ENCODE results near the gene SGPP1.

The SGPP1 gene

GRCh38 chr14:63656194-63656593, 71.7 kb downstream of the SGPP1 start:
- H2BK120ac ChIP-seq (ENCODE audit: low read depth, low read length) = no peak overlapping the region
- H3K4me2 ChIP-seq (ENCODE audit: insufficient read depth, low read length, poor library complexity, severe bottlenecking) = no peak overlapping the region
- no peak overlapping the region for H3K18ac ChIP-seq (ENCODE audit: low read length)
- DNase-seq (ENCODE audit: low spot score) = no peak
- no peaks in the 10 kb centered on the region for H3K79me1 ChIP-seq (ENCODE audit: low read depth, low read length)
- H3K27ac ChIP-seq (replicated peaks; ENCODE audit: low read length) = no peak overlapping the region
- no peak overlapping the region for H4K91ac ChIP-seq (ENCODE audit: low read depth, low read length, poor library complexity)
- H3K23ac ChIP-seq (ENCODE audit: low read depth, low read length, poor library complexity) = no peak overlapping the region
- H2BK5ac ChIP-seq (ENCODE audit: low read length) = no peak overlapping the region
- no CpG with 5 or more reads among the region's 4 CpGs for WGBS, 2 donors (ENCODE audit: extremely low coverage in 2 of 2, insufficient read length in 2 of 2, insufficient replicate concordance in 1 of 2)
- H2BK15ac ChIP-seq (ENCODE audit: low read length) = no peak overlapping the region
- no peak overlapping the region for H2BK12ac ChIP-seq (ENCODE audit: low read length)
- H3K4ac ChIP-seq (ENCODE audit: low read length) = no peak overlapping the region
- no peaks in the 10 kb centered on the region for H3K4me1 ChIP-seq (ENCODE audit: control insufficient read depth in 2 of 2, insufficient read depth in 1 of 2, low read depth in 1 of 2, low read length in 2 of 2)
- no peak overlapping the region for H3K14ac ChIP-seq (ENCODE audit: low read length)
- H3K27me3 ChIP-seq (ENCODE audit: control insufficient read depth in 3 of 3, insufficient read depth in 3 of 3, low read depth in 1 of 3, low read length in 3 of 3) = no peaks in the 10 kb centered on the region
- H4K8ac ChIP-seq (ENCODE audit: low read depth, low read length) = no peak overlapping the region
- H3K9me3 ChIP-seq (replicated peaks in 1 of 2; ENCODE audit: control insufficient read depth in 2 of 2, insufficient read depth in 1 of 2, low read depth in 1 of 2, low read length in 2 of 2) = no peaks in the 10 kb centered on the region
- no peak overlapping the region for H2AFZ ChIP-seq (ENCODE audit: low read length)
- H3K9ac ChIP-seq (ENCODE audit: low read depth, low read length, poor library complexity) = no peak overlapping the region
- H3K4me3 ChIP-seq (ENCODE audit: low read length in 2 of 2) = no peak overlapping the region
- no peaks in the 10 kb centered on the region for H3K36me3 ChIP-seq (replicated peaks in 1 of 2; ENCODE audit: control insufficient read depth in 2 of 2, insufficient read depth in 2 of 2, low read length in 2 of 2)
- no peak overlapping the region for H2AK5ac ChIP-seq (ENCODE audit: low read depth, low read length)

GRCh38 chr14:63654936-63655335, 72.9 kb downstream of the SGPP1 start:
- no peak overlapping the region for H3K4ac ChIP-seq (ENCODE audit: low read length)
- no peak overlapping the region for H2AFZ ChIP-seq (ENCODE audit: low read length)
- no peak overlapping the region for H3K18ac ChIP-seq (ENCODE audit: low read length)
- H3K9ac ChIP-seq (ENCODE audit: low read depth, low read length, poor library complexity) = no peak overlapping the region
- no peaks in the 10 kb centered on the region for H3K79me1 ChIP-seq (ENCODE audit: low read depth, low read length)
- H3K4me1 ChIP-seq (ENCODE audit: control insufficient read depth in 2 of 2, insufficient read depth in 1 of 2, low read depth in 1 of 2, low read length in 2 of 2) = no peaks in the 10 kb centered on the region
- H2AK5ac ChIP-seq (ENCODE audit: low read depth, low read length) = no peak overlapping the region
- H2BK12ac ChIP-seq (ENCODE audit: low read length) = no peak overlapping the region
- H3K27me3 ChIP-seq (ENCODE audit: control insufficient read depth in 3 of 3, insufficient read depth in 3 of 3, low read depth in 1 of 3, low read length in 3 of 3) = no peaks in the 10 kb centered on the region
- WGBS, 2 donors (ENCODE audit: extremely low coverage in 2 of 2, insufficient read length in 2 of 2, insufficient replicate concordance in 1 of 2) = no CpG with 5 or more reads among the region's 2 CpGs
- DNase-seq (ENCODE audit: low spot score) = no peak
- H3K14ac ChIP-seq (ENCODE audit: low read length) = no peak overlapping the region
- H3K27ac ChIP-seq (replicated peaks; ENCODE audit: low read length) = no peak overlapping the region
- no peak overlapping the region for H2BK15ac ChIP-seq (ENCODE audit: low read length)
- H3K4me3 ChIP-seq (ENCODE audit: low read length in 2 of 2) = no peak overlapping the region
- no peaks in the 10 kb centered on the region for H3K9me3 ChIP-seq (replicated peaks in 1 of 2; ENCODE audit: control insufficient read depth in 2 of 2, insufficient read depth in 1 of 2, low read depth in 1 of 2, low read length in 2 of 2)
- no peak overlapping the region for H3K4me2 ChIP-seq (ENCODE audit: insufficient read depth, low read length, poor library complexity, severe bottlenecking)
- no peaks in the 10 kb centered on the region for H3K36me3 ChIP-seq (replicated peaks in 1 of 2; ENCODE audit: control insufficient read depth in 2 of 2, insufficient read depth in 2 of 2, low read length in 2 of 2)
- no peak overlapping the region for H3K23ac ChIP-seq (ENCODE audit: low read depth, low read length, poor library complexity)
- no peak overlapping the region for H4K91ac ChIP-seq (ENCODE audit: low read depth, low read length, poor library complexity)
- H4K8ac ChIP-seq (ENCODE audit: low read depth, low read length) = no peak overlapping the region
- no peak overlapping the region for H2BK5ac ChIP-seq (ENCODE audit: low read length)
- no peak overlapping the region for H2BK120ac ChIP-seq (ENCODE audit: low read depth, low read length)

- H2AK5ac ChIP-seq (ENCODE audit: low read depth, low read length) = no peak overlapping the region
- no peak for DNase-seq (ENCODE audit: low spot score)
- H3K4me1 ChIP-seq (ENCODE audit: control insufficient read depth in 2 of 2, insufficient read depth in 1 of 2, low read depth in 1 of 2, low read length in 2 of 2) = no peaks in the 10 kb centered on the region
- H2BK5ac ChIP-seq (ENCODE audit: low read length) = no peak overlapping the region
- no peak overlapping the region for H3K4me3 ChIP-seq (ENCODE audit: low read length in 2 of 2)
- no peak overlapping the region for H3K23ac ChIP-seq (ENCODE audit: low read depth, low read length, poor library complexity)
- no peaks in the 10 kb centered on the region for H3K36me3 ChIP-seq (replicated peaks in 1 of 2; ENCODE audit: control insufficient read depth in 2 of 2, insufficient read depth in 2 of 2, low read length in 2 of 2)
- no peak overlapping the region for H4K91ac ChIP-seq (ENCODE audit: low read depth, low read length, poor library complexity)
- H3K4ac ChIP-seq (ENCODE audit: low read length) = no peak overlapping the region
- H2AFZ ChIP-seq (ENCODE audit: low read length) = no peak overlapping the region
- H3K18ac ChIP-seq (ENCODE audit: low read length) = no peak overlapping the region
- H2BK15ac ChIP-seq (ENCODE audit: low read length) = no peak overlapping the region
- WGBS, 2 donors (ENCODE audit: extremely low coverage in 2 of 2, insufficient read length in 2 of 2, insufficient replicate concordance in 1 of 2) = no CpG with 5 or more reads among the region's 2 CpGs
- H3K9ac ChIP-seq (ENCODE audit: low read depth, low read length, poor library complexity) = no peak overlapping the region
- no peaks in the 10 kb centered on the region for H3K9me3 ChIP-seq (replicated peaks in 1 of 2; ENCODE audit: control insufficient read depth in 2 of 2, insufficient read depth in 1 of 2, low read depth in 1 of 2, low read length in 2 of 2)
- no peak overlapping the region for H4K8ac ChIP-seq (ENCODE audit: low read depth, low read length)
- no peak overlapping the region for H2BK120ac ChIP-seq (ENCODE audit: low read depth, low read length)
- no peaks in the 10 kb centered on the region for H3K27me3 ChIP-seq (ENCODE audit: control insufficient read depth in 3 of 3, insufficient read depth in 3 of 3, low read depth in 1 of 3, low read length in 3 of 3)
- no peaks in the 10 kb centered on the region for H3K79me1 ChIP-seq (ENCODE audit: low read depth, low read length)
- no peak overlapping the region for H3K27ac ChIP-seq (replicated peaks; ENCODE audit: low read length)
- no peak overlapping the region for H2BK12ac ChIP-seq (ENCODE audit: low read length)
- H3K4me2 ChIP-seq (ENCODE audit: insufficient read depth, low read length, poor library complexity, severe bottlenecking) = no peak overlapping the region
- H3K14ac ChIP-seq (ENCODE audit: low read length) = no peak overlapping the region
These were observed 73.5 kb downstream of the SGPP1 start for GRCh38 chr14:63654346-63654745.

- H4K8ac ChIP-seq (ENCODE audit: low read depth, low read length) = no peak overlapping the region
- DNase-seq (ENCODE audit: low spot score) = no peak
- no peak overlapping the region for H2BK120ac ChIP-seq (ENCODE audit: low read depth, low read length)
- H2BK5ac ChIP-seq (ENCODE audit: low read length) = no peak overlapping the region
- H3K4me3 ChIP-seq (ENCODE audit: low read length in 2 of 2) = no peak overlapping the region
- H2AFZ ChIP-seq (ENCODE audit: low read length) = no peak overlapping the region
- H3K18ac ChIP-seq (ENCODE audit: low read length) = no peak overlapping the region
- no peaks in the 10 kb centered on the region for H3K9me3 ChIP-seq (replicated peaks in 1 of 2; ENCODE audit: control insufficient read depth in 2 of 2, insufficient read depth in 1 of 2, low read depth in 1 of 2, low read length in 2 of 2)
- no peak overlapping the region for H3K27ac ChIP-seq (replicated peaks; ENCODE audit: low read length)
- no peak overlapping the region for H3K14ac ChIP-seq (ENCODE audit: low read length)
- H2BK12ac ChIP-seq (ENCODE audit: low read length) = no peak overlapping the region
- H3K36me3 ChIP-seq (replicated peaks in 1 of 2; ENCODE audit: control insufficient read depth in 2 of 2, insufficient read depth in 2 of 2, low read length in 2 of 2) = no peaks in the 10 kb centered on the region
- no peak overlapping the region for H3K4ac ChIP-seq (ENCODE audit: low read length)
- H3K79me1 ChIP-seq (ENCODE audit: low read depth, low read length) = no peaks in the 10 kb centered on the region
- no peak overlapping the region for H3K23ac ChIP-seq (ENCODE audit: low read depth, low read length, poor library complexity)
- no peak overlapping the region for H4K91ac ChIP-seq (ENCODE audit: low read depth, low read length, poor library complexity)
- no peak overlapping the region for H2AK5ac ChIP-seq (ENCODE audit: low read depth, low read length)
- no CpG with 5 or more reads among the region's 3 CpGs for WGBS, 2 donors (ENCODE audit: extremely low coverage in 2 of 2, insufficient read length in 2 of 2, insufficient replicate concordance in 1 of 2)
- H3K4me2 ChIP-seq (ENCODE audit: insufficient read depth, low read length, poor library complexity, severe bottlenecking) = no peak overlapping the region
- H3K9ac ChIP-seq (ENCODE audit: low read depth, low read length, poor library complexity) = no peak overlapping the region
- H3K27me3 ChIP-seq (ENCODE audit: control insufficient read depth in 3 of 3, insufficient read depth in 3 of 3, low read depth in 1 of 3, low read length in 3 of 3) = no peaks in the 10 kb centered on the region
- H2BK15ac ChIP-seq (ENCODE audit: low read length) = no peak overlapping the region
- H3K4me1 ChIP-seq (ENCODE audit: control insufficient read depth in 2 of 2, insufficient read depth in 1 of 2, low read depth in 1 of 2, low read length in 2 of 2) = no peaks in the 10 kb centered on the region
These were observed 75.5 kb downstream of the SGPP1 start for GRCh38 chr14:63652406-63652805.

All from neuronal stem cell (in vitro differentiated cells).